HG02763 (cell line): Measurements from ENCODE around the gene FAM210A.
"Not testable (repeated sequence)": the region's sequence is repeated elsewhere in the genome, so short reads cannot be mapped to it uniquely, and the experiment has no call there.

Experiments used
- ATAC-seq: cut with Tn5 transposase; IDR thresholded peaks from one replicate; pipeline ENCODE4 v1.9.1; 2021; ENCODE audit warnings: mild to moderate bottlenecking, moderate library complexity; ENCODE audit not compliant: unreplicated experiment

The FAM210A gene

DNA sequence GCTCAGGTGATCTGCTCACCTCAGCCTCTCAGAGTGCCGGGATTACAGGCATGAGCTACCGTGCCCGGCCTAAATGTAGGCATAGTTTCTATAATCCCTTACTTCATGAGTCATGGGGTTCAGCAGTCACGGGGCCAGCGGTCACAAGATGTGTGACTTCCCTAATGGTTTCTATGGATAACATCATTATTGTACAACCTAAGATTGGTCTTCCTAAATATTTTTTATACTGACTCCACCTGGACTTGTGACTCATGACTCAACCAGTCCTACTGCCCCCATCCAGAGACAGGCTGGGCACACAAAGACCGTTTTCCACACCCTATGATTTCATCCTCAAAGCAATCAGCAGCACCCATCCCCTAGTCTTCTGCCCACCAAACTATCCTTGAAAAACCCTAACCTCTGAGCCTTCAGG, 15.9 kb downstream of the FAM210A start:
- no peak for ATAC-seq

DNA sequence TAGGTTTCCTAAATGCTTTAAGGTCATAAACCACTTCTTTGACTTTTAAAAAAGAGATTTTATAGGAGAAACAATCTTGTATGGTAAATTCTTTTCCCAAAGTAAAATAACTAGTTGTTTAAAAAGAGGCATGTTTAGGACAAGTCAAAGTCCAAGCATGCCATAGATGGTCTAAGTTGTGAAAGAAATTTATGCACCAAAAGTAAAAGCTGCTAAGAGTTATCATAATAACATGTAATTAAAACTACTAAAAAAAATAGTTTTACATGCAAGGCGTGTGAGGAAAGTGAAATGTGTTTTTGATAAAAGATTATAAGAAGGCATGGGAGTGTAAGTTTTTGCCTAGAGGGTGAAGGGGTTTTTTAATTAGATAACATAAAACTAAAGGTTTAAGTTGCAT, 22.5 kb downstream of the FAM210A start:
- ATAC-seq: no peak

DNA sequence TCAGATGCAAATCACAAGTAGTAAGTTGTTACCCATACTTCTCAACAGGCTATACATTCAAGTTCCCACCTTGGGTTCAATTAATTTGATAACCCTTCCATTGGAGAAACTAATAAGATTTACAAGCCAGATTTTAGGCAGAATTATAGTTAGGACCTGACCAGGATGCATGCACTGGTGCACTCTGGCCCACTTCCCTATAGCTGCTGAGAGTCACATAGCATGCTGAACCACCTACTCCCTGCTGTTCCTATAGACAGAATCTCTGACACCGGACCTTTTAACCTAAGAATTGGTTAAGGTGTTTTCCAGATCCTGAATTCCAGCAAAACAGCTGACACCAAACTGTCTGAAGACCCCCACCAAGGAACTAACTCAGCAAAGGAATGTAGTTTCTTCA, 26.2 kb downstream of the FAM210A start:
- no peak for ATAC-seq

DNA sequence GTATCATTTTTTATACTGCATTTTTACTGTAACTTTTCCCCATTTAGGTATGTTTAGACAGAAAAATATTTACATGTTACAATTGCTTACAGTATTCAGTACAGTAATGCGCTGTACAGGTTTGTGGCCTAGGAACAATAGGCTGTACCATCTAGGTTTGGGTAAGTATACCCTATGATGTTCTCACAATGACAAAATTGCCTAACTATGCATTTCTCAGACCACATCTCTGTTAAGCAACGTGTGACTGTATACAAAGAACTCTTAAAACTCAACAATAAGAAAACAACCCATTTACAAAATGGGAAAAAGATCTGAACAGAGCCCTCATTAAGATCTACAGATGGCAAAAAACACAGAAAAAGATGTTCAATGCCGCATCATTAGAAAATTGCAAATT, 29.4 kb downstream of the FAM210A start:
- ATAC-seq: no peak

DNA sequence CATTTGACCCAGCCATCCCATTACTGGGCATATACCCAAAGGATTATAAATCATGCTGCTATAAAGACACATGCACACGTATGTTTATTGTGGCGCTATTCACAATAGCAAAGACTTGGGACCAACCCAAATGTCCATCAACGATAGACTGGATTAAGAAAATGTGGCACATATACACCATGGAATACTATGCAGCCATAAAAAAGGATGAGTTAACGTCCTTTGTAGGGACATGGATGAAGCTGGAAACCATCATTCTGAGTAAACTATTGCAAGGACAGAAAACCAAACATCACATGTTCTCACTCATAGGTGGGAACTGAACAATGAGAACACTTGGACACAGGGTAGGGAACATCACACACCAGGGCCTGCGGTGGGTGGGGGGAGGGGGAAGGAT, 31.0 kb downstream of the FAM210A start:
- not testable (repeated sequence) for ATAC-seq

DNA sequence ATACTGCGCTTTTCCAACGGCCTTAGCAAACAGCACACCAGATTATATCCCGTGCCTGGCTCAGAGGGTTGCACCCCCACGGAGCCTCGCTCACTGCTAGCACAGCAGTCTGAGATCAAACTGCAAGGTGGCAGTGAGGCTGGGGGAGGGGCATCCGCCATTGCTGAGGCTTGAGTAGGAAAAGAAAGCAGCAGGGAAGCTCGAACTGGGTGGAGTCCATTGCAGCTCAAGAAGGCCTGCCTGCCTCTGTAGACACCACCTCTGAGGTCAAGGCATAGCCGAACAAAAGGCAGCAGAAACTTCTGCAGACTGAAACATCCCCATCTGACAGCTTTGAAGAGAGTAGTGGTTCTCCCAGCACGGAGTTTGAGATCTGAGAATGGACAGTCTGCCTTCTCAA, 36.3 kb downstream of the FAM210A start:
- not testable (repeated sequence) for ATAC-seq

DNA sequence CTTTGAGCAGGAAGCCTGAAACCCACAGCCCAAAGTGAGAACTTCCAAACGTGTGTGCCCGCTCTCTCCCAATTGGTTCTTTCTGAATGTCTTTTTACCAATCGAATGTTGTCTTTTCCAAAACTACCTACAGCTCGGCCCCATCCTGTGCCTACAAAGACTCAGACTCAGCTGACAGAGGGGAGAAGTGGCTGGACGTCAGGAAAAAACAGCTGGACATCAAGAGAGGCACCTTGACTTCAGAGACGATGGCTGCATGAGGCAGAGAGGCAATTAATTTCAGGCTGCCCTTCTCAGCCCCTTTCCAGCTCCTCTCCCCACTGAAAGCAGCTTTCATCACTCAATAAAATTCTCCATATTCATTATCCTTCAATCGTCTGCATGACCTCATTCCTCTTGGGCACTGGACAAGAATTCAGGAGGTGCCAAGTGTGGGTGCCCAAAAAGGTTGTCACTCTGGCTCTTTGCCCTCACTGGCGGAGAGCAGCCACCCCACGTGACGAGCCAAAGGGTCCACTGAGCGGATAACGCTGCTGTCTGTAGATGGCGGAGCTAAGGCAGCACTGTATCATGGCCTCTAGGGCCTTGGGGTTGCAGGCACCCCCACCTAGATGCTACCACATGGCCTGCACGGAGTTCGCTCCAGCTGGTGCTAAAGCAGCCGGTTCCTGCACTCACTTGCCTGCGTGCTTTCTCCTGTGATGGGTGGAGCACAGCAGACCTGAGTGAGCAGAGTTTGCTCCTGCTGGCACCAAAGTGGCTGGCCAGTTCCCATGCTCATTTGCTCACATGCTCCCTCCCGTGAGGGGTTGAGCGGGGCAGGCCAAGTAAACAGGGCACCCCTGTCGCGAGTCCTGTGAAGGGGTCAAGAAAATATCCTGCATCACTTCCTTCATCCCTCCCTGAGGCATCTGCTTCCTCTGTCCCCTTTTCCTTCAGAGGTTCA, 37.9 kb downstream of the FAM210A start:
- ATAC-seq: no peak

DNA sequence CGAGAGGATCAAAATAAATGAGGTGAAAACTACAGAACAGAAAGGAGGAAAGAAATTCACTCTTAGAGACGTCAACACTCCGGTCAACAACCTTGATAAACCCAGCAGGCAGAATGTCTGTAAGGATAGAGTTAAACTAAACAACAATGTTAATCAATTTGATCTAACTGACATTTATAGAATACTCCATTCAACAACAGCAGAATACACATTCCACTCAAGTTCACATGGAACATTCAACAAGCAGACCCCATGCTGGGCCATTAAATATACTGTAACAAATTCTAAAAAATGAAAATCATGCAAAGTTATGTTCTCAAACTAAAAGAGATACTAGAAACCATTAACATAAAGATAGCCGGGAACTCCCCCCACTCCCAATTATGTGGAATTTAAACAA, 41.8 kb downstream of the FAM210A start:
- no peak for ATAC-seq

DNA sequence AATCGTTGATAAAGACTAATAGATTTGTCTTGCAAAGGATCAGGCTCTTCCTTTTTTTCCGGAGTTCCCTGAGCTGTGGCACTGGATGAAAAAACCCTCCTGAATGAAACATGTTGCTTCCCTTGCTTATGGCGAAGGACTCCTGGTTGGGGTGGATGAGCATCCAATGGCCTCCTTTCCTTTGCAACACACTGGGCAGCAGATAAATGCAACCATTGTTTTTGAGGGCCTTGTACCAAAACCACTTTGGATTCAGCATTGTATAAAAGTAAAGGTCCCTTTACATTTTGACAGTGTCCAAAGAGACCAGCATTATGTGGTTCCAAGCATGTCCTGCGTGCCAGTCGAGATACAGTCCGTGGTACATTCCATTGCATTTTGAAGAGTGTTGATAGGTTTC, 44.7 kb downstream of the FAM210A start:
- no peak for ATAC-seq

DNA sequence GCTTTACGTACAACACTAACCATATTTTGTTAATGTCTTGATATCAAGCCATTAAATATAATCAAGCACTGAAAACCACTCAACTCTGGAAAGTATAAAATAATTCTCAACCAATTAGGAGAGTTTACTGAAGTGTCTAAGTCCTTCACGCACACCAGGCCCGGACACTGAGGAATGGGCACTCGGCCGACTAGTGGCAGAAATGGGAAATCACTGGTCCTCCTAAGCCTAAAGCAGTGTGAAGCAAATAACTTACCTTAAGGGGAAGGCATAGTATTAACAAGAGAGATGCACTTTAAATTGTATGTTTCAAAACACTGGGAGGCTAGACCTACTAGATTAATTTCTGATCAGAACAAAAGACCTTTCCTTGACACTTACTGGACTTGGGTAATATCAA, 45.7 kb downstream of the FAM210A start:
- ATAC-seq: no peak

DNA sequence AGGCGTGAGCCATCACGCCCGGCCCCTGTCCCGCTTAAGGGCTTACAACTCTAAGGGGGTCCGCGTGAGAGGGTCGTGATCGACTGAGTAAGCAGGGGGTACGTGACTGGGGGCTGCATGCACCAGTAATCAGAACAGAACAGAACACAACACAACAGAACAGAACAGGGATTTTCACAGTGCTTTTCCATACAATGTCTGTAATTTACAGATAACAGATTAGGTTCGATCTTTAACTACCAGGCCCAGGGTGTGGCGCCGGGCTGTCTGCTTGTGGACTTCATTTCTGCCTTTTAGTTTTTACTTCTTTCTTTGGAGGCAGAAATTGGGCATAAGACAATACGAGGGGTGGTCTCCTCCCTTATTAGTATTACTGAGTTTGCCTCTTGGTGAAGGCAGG, 49.0 kb downstream of the FAM210A start:
- ATAC-seq: not testable (repeated sequence)

DNA sequence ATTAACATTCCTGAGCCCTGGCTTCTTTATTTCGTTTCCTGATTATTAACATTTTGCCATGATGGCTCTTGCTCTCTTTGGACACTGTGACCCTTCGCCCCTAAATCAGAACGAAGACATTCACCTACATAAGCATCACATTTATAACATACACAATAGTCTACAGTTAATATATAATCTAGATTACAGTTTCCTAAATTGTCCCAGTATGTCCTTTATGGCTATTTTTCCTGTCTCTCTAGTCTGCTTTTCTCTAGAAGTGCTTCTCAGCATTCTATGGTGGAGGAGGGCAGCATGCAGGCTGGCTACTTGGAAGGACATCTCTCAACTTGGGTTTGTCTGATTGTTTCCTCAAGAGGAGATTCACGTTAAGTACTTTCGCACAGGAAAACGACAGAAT, 49.9 kb downstream of the FAM210A start:
- no peak for ATAC-seq

DNA sequence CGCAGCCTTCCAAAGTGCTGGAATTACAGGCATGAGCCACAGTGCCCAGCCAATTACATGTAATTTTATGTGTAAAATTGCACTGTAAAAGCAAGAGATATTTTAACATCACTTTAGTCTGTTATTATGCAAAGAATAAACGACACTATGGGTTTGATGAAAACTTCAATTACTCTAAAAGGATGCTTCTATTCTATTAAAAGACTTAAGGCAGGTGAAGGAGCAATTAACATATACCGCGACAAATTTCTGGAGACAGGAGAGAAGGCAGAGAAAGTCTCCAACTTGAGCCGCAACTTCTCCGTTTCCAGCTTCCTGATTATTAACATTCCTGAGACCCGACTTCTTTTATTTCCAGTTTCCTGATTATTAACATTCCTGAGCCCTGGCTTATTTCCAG, 53.7 kb downstream of the FAM210A start:
- no peak for ATAC-seq

DNA sequence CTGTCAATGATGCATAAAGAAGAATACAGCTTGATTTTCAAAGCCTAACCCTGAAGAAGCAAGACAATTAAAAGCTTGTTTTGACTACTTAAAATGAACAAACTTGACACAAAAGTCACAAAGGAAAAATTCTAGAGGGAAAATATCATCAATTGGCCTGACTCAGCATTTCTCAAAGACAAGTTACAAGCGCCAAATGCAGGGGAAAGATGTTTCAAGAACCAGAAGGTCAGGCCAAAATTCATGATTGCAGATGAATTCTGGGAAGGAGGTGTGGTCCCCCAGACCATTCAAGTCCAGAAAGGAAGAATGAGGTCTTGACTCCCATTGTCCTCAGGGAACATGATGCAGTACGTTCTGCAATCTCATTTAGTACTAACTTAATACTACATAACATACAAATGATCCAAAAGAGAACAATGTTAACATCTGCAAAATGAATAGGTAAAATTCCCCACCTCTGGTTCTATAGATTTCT, 64.5 kb downstream of the FAM210A start:
- ATAC-seq: no peak

DNA sequence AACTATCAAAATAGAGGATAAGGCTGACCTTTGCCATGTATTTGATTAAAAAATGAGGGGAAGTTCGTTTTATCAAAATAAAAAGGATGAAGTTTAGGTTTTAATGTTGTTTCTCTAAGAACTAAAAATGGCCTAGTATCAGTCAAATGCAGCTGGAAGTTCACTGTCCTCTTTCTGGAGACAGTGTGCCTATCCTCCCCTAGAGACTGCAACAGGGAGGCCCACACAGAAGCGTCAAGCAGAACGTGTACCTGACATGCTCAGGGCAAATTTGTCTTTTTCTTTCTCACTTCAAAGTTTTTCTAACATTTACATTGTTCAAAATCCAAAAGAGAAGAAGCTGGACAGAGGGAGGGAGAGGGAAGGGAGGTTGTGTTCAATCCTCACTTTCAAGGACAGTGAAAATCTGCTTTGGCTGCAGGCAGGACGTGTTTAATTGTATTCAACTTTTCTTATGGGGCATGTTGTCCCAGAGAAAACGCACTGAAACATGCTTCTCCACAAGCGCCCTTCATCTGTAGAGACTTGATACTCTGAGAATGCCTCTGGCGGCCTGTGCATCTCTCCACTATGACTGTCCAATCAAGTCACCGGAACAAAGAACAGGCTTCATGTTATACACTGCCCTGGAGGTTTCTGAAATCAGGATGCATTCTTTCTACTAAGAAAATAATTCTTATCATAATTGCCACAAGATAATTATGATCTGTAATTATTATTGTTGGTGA, 65.1 kb downstream of the FAM210A start:
- no peak for ATAC-seq

DNA sequence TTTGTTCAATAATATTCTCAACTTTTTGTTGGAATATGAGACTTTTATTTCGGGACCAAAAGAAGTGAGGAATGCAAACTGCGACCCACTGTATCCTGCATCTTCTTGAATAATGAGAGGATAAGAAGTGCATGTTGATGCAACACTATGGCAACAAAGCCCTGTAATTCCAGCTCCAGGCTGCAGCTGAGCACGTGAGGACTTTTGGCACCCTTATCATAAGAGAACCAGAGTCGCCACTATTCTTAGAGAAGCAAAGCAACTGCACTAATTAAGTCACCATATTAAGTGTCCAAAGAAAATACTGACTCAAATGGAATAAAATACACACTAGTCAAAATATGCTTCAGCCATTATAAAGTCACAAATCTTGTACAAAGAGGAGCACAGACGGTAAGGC, 65.8 kb downstream of the FAM210A start:
- ATAC-seq: no peak

DNA sequence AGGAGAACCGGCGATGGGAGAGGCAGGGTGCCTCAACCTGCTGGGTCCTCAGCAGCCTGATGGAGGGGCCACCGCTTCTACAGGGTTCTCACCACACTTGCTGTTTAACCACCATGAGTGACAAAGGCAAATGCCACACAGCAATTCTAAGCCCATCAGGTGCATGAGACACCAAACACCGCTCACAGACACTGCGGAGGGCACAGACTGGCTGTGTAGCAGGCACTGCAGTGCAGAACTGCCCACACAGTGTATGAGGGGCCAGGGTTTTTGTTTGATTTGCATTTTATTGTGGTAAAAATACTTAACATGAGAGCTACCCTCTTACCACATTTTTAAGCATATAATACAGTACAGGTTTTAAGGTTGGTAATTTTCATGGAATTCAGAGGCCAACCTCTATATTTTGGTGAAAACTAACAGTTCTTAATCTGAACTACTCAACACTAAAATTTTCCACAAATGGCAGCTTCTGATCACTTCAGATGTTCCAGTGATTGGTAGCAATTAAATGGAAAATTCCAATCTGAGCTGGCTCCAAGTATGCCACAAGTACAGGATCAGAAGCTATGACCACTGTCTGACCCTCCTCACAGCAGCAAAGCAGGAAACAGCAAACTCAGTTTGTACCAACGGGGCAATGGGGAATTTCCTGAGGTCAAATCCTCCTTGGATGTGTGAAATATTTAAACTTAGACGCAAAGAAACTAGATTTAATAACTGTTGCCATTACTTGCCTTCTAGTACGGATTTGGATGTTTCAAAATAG, 67.7 kb downstream of the FAM210A start:
- ATAC-seq: no peak

DNA sequence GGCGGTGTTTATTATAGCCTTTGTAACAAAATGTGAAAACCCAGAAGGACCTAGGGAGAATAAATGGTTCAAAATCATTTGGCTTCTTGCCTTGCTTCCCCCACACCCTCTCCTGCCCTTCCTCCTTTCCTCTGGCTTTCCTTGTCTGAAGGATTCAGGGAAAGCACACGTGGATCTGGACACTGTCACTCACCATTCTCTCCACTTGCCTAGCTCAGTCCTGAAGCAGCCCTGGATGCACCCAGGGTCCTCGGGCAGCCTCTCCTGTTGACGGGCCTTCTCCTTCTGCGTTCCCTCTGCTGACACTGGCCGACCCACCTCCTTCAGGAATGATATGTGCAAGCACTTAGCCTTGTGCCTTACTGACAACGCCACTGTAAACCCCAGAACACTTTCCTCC, 68.4 kb downstream of the FAM210A start:
- ATAC-seq: no peak

DNA sequence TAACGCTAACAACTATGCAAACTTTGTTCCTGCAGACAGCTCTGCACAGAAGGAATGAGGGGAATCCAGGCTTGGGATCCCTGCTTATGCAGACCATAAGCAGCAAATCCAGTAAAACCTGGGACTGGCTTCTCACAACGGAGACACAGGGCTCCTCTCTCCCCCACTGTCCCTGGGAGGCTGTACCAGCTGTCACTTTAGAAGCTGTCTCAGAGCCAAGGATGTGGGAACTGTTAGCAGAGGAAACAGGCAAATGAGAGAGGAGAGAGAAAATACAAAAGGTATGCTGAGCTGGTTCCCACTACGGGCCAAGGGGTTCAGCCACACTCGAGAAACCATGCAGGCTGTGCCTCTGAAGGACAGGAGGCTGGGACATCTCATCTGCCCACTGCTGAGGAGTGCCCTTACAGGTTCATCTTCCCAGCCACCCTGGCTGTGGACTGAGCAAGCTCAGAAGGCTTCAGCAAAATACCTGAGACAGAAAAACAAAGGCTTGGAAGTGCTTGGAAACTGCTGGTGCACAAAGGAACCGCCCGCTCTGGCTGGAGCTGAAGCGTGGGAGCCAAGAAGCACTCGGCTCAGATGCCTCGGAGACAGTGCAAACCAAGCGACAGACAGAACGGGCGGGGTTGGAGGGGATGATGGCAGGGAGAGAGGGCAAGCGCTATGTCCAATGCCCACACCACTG, 72.5 kb downstream of the FAM210A start:
- ATAC-seq: no peak
